Endothelial cell (in vitro differentiated cells): ENCODE data around the gene DDX18. TPM values are rescaled to one million over a fixed set of nuclear protein-coding genes. Genes with fewer than 3 reads are reported as not detected.

Experiments
- DNase-seq: peaks from one replicate; pipeline ENCODE4 v3.0.0; 2021; ENCODE audit warnings: low spot score
- H3K27ac Mint-ChIP-seq: one replicate; pipeline ENCODE4 v1.8.0; 2021; ENCODE audit warnings: mixed read lengths, inconsistent platforms; ENCODE audit not compliant: unreplicated experiment
- H3K27me3 Mint-ChIP-seq: one replicate; pipeline ENCODE4 v1.8.0; 2021; ENCODE audit warnings: mild to moderate bottlenecking, moderate library complexity, mixed read lengths, inconsistent platforms; ENCODE audit not compliant: unreplicated experiment
- H3K36me3 Mint-ChIP-seq: one replicate; pipeline ENCODE4 v1.8.0; 2021; ENCODE audit warnings: mild to moderate bottlenecking, low read depth, mixed read lengths, inconsistent platforms; ENCODE audit not compliant: unreplicated experiment
- H3K4me1 Mint-ChIP-seq: one replicate; pipeline ENCODE4 v1.8.0; 2021; ENCODE audit warnings: mild to moderate bottlenecking, mixed read lengths, inconsistent platforms; ENCODE audit not compliant: unreplicated experiment
- H3K4me3 Mint-ChIP-seq: one replicate; pipeline ENCODE4 v1.8.0; 2021; ENCODE audit warnings: mild to moderate bottlenecking, mixed read lengths, inconsistent platforms; ENCODE audit not compliant: unreplicated experiment
- H3K9me3 Mint-ChIP-seq: one replicate; pipeline ENCODE4 v1.8.0; 2021; ENCODE audit warnings: mixed read lengths, inconsistent platforms; ENCODE audit not compliant: unreplicated experiment
- CTCF ChIP-seq: fragments of 200-600 bp; sonication (generic); IDR thresholded peaks from one replicate; pipeline ENCODE4 v1.5.0; 2021; ENCODE audit warnings: antibody characterized with exemption; ENCODE audit not compliant: unreplicated experiment
- long read RNA-seq: library from polyadenylated mRNA; unstranded; transcript quantifications from one replicate; pipeline ENCODE4 v2.0.0, GENCODE V29; 2020; ENCODE audit not compliant: unreplicated experiment
- total RNA-seq: library from RNA; stranded (reverse); fragmentation: NEBNext Ultra II Directional; extraction: Animal tissue kit (Norgen Biotek cat#: 25700); gene quantifications from one replicate; pipeline ENCODE4 v1.2.1, GENCODE V29; 2021; ENCODE audit not compliant: unreplicated experiment

The DDX18 gene
- 67.3 TPM for total RNA-seq
- long read RNA-seq, transcript DDX18-201 (14 exons, 3,796 nt), result major isoform, 6 of 24 reads
- long read RNA-seq, partial matches to known transcripts, result 17 of 24 reads
- long read RNA-seq, other reads (novel, unspliced or antisense), result 1 of 24 reads

DNA sequence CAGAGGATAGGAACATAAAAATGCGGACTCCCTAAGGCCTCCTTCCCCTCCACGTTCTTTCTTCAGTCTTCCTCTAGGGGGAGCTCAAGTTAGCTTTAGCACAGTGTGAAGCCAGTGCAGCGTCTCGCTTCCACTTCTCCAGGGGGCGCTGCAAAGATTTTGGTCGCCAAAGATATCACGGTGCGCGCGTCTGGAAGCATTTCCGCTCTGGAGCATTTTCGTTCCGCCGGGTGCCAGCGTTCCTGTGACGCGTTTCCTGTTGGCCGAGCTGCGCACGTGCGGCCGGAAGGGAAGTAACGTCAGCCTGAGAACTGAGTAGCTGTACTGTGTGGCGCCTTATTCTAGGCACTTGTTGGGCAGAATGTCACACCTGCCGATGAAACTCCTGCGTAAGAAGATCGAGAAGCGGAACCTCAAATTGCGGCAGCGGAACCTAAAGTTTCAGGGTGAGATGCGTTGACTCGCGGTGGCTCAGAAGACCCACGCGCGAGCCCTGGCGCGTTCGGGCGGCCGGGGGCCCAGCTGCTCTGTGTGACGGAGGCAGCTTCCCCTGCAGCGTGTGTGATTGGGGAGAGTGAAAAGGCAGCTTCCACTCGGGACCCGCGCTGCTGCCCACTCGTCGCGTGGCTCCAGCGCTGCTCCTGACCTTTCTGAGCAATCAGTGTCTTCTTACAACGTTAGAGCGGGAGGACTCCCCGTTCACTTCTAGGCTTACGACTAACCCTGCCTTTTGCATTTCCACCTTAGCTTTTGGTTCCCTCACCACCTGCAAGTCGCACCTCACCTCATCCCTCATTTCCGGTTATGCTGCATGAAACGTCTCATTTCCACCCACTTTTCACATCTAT, at the start of gene DDX18:
TSS of gene DDX18 (plus strand) at position 275 of the 848 bp plus-strand sequence. CDS start at position 362, 87 bp downstream.
- peak; percentile 96 for TF ChIP-seq CTCF
- Mint-ChIP-seq H3K36me3 (peaks cover 26% of the 10 kb centered on the region), H3K9me3 (no peaks in the 10 kb centered on the region), H3K27ac (peak within 1 kb of the TSS; percentile 99), H3K4me1 (peaks cover 14% of the 10 kb centered on the region), H3K27me3 (peaks cover 7% of the 10 kb centered on the region), H3K4me3 (peak within 1 kb of the TSS; percentile 99)
- DNase-seq, result peak; percentile 98

DNA sequence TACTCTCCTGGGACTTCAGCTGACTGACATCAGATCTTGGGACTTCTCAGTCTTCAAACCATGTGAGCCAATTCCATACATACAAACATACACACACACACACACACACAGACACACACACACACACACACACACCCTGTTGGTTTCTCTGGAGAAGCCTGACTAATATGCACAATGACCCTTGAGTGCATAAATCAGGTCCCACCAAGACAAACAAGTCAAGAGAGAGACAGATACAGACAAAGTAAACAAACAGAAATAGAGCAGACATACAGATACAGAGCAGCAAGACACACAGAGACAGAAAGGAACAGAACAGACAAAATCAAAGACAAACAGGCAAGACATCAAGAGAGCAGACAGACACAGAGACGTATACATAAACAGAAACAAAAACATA, 43.8 kb upstream of the DDX18 start:
- Mint-ChIP-seq H3K27ac (no peak overlapping the region), H3K4me1 (no peaks in the 10 kb centered on the region), H3K9me3 (no peaks in the 10 kb centered on the region), H3K27me3 (no peaks in the 10 kb centered on the region), H3K4me3 (no peak overlapping the region), H3K36me3 (no peaks in the 10 kb centered on the region)
- no peak for DNase-seq
- TF ChIP-seq CTCF, result no peak

- H3K9me3 Mint-ChIP-seq, result no peaks in the 10 kb centered on the region
- TF ChIP-seq CTCF, result peak; percentile 27
- no peaks in the 10 kb centered on the region for H3K36me3 Mint-ChIP-seq
- no peaks in the 10 kb centered on the region for H3K4me1 Mint-ChIP-seq
- H3K4me3 Mint-ChIP-seq, result no peak overlapping the region
- H3K27ac Mint-ChIP-seq, result no peak overlapping the region
- no peak for DNase-seq
- H3K27me3 Mint-ChIP-seq, result no peaks in the 10 kb centered on the region
These were observed 42.4 kb upstream of the DDX18 start for GRCh38 chr2:117771969-117772630.

- Mint-ChIP-seq H3K4me3 (no peak overlapping the region), H3K27ac (no peak overlapping the region), H3K27me3 (no peaks in the 10 kb centered on the region), H3K36me3 (no peaks in the 10 kb centered on the region), H3K4me1 (no peaks in the 10 kb centered on the region), H3K9me3 (no peaks in the 10 kb centered on the region)
- no peak for TF ChIP-seq CTCF
- DNase-seq, result no peak
These were observed 39.8 kb upstream of the DDX18 start for GRCh38 chr2:117774716-117775115.
